OCI-LY7 (cell line): ENCODE results near the gene UACA. TPM values are rescaled to one million over a fixed set of nuclear protein-coding genes. Genes with fewer than 3 reads are reported as not detected.

Source experiments
- BruUV-seq: library from RNA; stranded (reverse); fragments of 400-500 nt; replicated peaks from 2 replicates; lab custom pipeline; 2021; lab: Mats Ljungman, UMichigan
- CTCF ChIA-PET: fragments of 300-600 bp; sonication (Branson Sonifier 250); formaldehyde crosslinking; loops from one replicate; lab custom pipeline; 2022; ENCODE audit warnings: antibody characterized with exemption; ENCODE audit not compliant: unreplicated experiment; lab: Charles Lee
- POLR2A ChIA-PET: fragments of 300-600 bp; sonication (Branson Sonifier 250); formaldehyde crosslinking; loops from one replicate; lab custom pipeline; 2022; ENCODE audit warnings: antibody characterized with exemption; lab: Charles Lee
- DNase-seq: peaks from one replicate; pipeline ENCODE4 v3.0.0-alpha.2; 2015; ENCODE audit warnings: low spot score
- H2AFZ ChIP-seq: fragments of 200-600 bp; sonication (generic), shearing (Covaris generic); 2 replicates; pipeline ENCODE4 v1.6.1; 2014; ENCODE audit warnings: mild to moderate bottlenecking, antibody characterized with exemption, low read length, moderate library complexity
- H3K27ac ChIP-seq: fragments of 200-600 bp; sonication (generic); 2 replicates; pipeline ENCODE4 v1.5.1; 2014; ENCODE audit warnings: mixed run types, low read depth, mild to moderate bottlenecking, moderate library complexity, low read length, inconsistent platforms; ENCODE audit not compliant: poor library complexity, severe bottlenecking
- H3K36me3 ChIP-seq: fragments of 200-600 bp; sonication (generic); 2 replicates; pipeline ENCODE4 v1.6.1; 2014; ENCODE audit warnings: mild to moderate bottlenecking, antibody characterized with exemption, low read length, moderate library complexity, mixed read lengths; ENCODE audit not compliant: insufficient read depth
- H3K4me1 ChIP-seq: fragments of 200-600 bp; sonication (generic); 2 replicates; pipeline ENCODE4 v1.5.1; 2014; ENCODE audit warnings: mild to moderate bottlenecking, low read length; ENCODE audit not compliant: insufficient read depth, poor library complexity, severe bottlenecking
- H3K4me2 ChIP-seq: fragments of 200-600 bp; sonication (generic); 2 replicates; pipeline ENCODE4 v1.6.1; 2014; ENCODE audit warnings: mild to moderate bottlenecking, low read length
- H3K4me3 ChIP-seq: fragments of 200-600 bp; sonication (generic); 2 replicates; pipeline ENCODE4 v1.5.1; 2014; ENCODE audit warnings: mild to moderate bottlenecking, low read depth, low read length; ENCODE audit not compliant: poor library complexity, severe bottlenecking
- H3K79me2 ChIP-seq: fragments of 200-600 bp; sonication (generic); 2 replicates; pipeline ENCODE4 v1.6.1; 2016; ENCODE audit warnings: low read depth, mild to moderate bottlenecking, low read length, moderate library complexity, mixed read lengths; ENCODE audit not compliant: insufficient read depth
- H3K9me2 ChIP-seq: fragments of 200-600 bp; sonication (generic); 2 replicates; pipeline ENCODE4 v1.6.1; 2016; ENCODE audit warnings: mild to moderate bottlenecking, low read length, mixed read lengths; ENCODE audit not compliant: insufficient read depth
- H3K9me3 ChIP-seq: fragments of 200-600 bp; sonication (generic); 2 replicates; pipeline ENCODE4 v1.6.1; 2014; ENCODE audit warnings: mild to moderate bottlenecking, mixed run types, low read length, mixed read lengths
- H4K20me1 ChIP-seq: fragments of 200-600 bp; sonication (generic); 2 replicates; pipeline ENCODE4 v1.6.1; 2014; ENCODE audit warnings: mild to moderate bottlenecking, antibody characterized with exemption, low read length, moderate library complexity, mixed read lengths; ENCODE audit not compliant: insufficient read depth
- CTCF ChIP-seq: fragments of 200-600 bp; sonication (generic); conservative IDR thresholded peaks from 2 replicates; pipeline ENCODE4 v1.5.1; 2014; ENCODE audit warnings: mild to moderate bottlenecking, antibody characterized with exemption, low read length, moderate library complexity, mixed read lengths
- EZH2phosphoT487 ChIP-seq: fragments of 200-600 bp; sonication (generic); IDR thresholded peaks from 2 replicates; pipeline ENCODE4 v1.6.1; 2018; ENCODE audit warnings: low read depth, borderline replicate concordance, mild to moderate bottlenecking, mixed run types, antibody characterized with exemption, low read length, moderate library complexity, mixed read lengths
- intact Hi-C: fragments of 100-400 bp; cut with micrococcal nuclease; formaldehyde crosslinking; loops from one replicate; pipeline ENCODE4 v1.10.0; 2022; ENCODE audit not compliant: unreplicated experiment
- total RNA-seq, 2 experiments: library from RNA; depleted of rRNA in 1 of 2; stranded (reverse); fragments of >200 nt in 1 of 2; shearing (Covaris generic) in 1 of 2; gene quantifications; 2 replicates each; pipeline ENCODE4 v1.2.3, GENCODE V29; 2014 to 2022

Gene UACA
- total RNA-seq, 2 experiments from 2014 or later, result not detected

- CTCF ChIA-PET, result no interaction called here
- POLR2A ChIA-PET, result no interaction called here
- no peaks in the 10 kb centered on the region for H3K79me2 ChIP-seq
- no peaks in the 10 kb centered on the region for H3K9me3 ChIP-seq
- no peak overlapping the region for H3K4me3 ChIP-seq
- no peak for DNase-seq
- H3K4me2 ChIP-seq, result no peak overlapping the region
- no peaks in the 10 kb centered on the region for H3K4me1 ChIP-seq
- no peaks in the 10 kb centered on the region for H3K9me2 ChIP-seq
- H3K27ac ChIP-seq, result no peak overlapping the region
- no peaks in the 10 kb centered on the region for H3K36me3 ChIP-seq
- intact Hi-C loops, result no loop called here
- no peaks in the 10 kb centered on the region for H4K20me1 ChIP-seq
- TF ChIP-seq EZH2phosphoT487, result no peak
- TF ChIP-seq CTCF, result no peak
- BruUV-seq, result no TSS peak
- no peak overlapping the region for H2AFZ ChIP-seq
These were observed 62.2 kb downstream of the UACA start for GRCh38 chr15:70701171-70701570.

- CTCF ChIA-PET, result no interaction called here
- Histone ChIP-seq H3K79me2 (no peaks in the 10 kb centered on the region), H3K9me2 (no peaks in the 10 kb centered on the region)
These were observed 63.5 kb downstream of the UACA start for GRCh38 chr15:70699890-70700289.

More at GRCh38 chr15:70699890-70700289, 63.5 kb downstream of the UACA start:
- H2AFZ ChIP-seq, result no peak overlapping the region
- no peak for TF ChIP-seq EZH2phosphoT487
- TF ChIP-seq CTCF, result no peak
- H3K4me2 ChIP-seq, result no peak overlapping the region
- intact Hi-C loops, result no loop called here
- DNase-seq, result no peak
- H4K20me1 ChIP-seq, result no peaks in the 10 kb centered on the region
- H3K27ac ChIP-seq, result no peak overlapping the region
- H3K4me3 ChIP-seq, result no peak overlapping the region
- POLR2A ChIA-PET, result no interaction called here
- H3K9me3 ChIP-seq, result no peaks in the 10 kb centered on the region
- no peaks in the 10 kb centered on the region for H3K4me1 ChIP-seq
- no peaks in the 10 kb centered on the region for H3K36me3 ChIP-seq
- no TSS peak for BruUV-seq
